Left renal cortex interstitium (tissue), 4 donors: ENCODE measurements around the gene ATP13A2. TPM values are rescaled to one million over a fixed set of nuclear protein-coding genes. Genes with fewer than 3 reads are reported as not detected.
"Not testable (repeated sequence)": the region's sequence is repeated elsewhere in the genome, so short reads cannot be mapped to it uniquely, and the experiment has no call there.

Experiments
- DNase-seq, 4 donors: peaks; one replicate each; pipeline ENCODE4 v3.0.0-alpha.2; 2013; ENCODE audit warnings: low read depth in 4 of 4, low spot score in 2 of 4, missing footprints in 1 of 4
- polyA plus RNA-seq, 4 donors: library from polyadenylated mRNA; unstranded; fragments of 120-200 nt; gene quantifications; one replicate each; pipeline ENCODE4 v1.2.1, GENCODE V29; 2013; ENCODE audit not compliant: insufficient read length in 4 of 4

ATP13A2 gene
- polyA plus RNA-seq, 4 donors, result 21.7 to 45.3 (median 37.0) TPM

- DNase-seq, result no peak
Observed at GRCh38 chr1:16961297-16962133, 50.2 kb downstream of the ATP13A2 start.

DNA sequence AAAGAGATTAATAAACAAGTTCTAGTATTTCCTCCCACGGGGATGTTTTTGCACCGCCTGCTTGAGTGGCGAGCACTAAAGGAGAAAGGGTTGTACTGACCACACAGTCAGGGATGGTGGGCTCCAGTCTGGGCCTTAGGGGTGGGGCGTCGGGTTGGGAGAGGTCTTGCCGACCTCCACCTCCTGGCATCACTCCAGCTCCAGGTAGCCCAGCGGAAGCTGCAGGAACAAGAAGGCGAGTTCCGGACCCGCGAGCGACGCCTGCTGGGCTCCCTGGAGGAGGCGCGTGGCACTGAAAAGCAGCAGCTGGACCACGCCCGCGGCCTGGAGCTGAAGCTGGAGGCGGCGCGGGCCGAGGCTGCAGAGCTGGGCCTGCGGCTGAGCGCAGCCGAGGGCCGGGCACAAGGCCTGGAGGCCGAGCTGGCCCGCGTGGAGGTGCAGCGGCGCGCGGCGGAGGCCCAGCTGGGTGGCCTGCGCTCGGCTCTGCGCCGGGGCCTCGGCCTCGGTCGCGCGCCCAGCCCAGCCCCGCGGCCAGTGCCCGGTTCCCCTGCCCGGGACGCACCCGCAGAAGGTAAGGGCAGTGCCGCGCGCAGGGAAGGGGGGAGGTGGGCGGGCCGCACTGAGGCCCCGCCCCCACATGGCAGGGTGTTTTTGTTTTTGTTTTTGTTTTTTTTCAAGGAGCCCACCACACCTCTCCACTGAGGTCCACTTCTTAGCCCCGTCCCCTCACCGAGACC lies 51.0 kb downstream of the ATP13A2 start:
- DNase-seq, result peak in 2 of 4 donors; percentile 66 to 67

DNA sequence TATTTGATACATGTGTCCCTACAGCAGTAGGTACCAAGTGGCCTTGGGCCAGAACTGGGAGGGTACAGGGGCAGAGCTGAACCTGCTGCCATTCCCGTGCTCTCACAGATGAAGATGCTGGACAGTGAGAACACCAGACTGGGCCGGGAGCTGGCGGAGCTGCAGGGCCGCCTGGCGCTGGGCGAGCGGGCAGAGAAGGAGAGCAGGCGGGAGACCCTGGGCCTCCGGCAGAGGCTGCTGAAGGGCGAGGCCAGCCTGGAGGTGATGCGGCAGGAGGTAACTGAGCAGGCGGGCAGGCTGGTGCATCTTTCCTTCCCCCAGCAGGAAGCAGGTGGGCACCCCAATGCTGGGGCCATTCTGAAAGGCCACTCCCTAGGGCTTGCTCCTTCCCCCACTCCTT lies 53.3 kb downstream of the ATP13A2 start:
- DNase-seq, result no peak

GRCh38 chr1:16957731-16958130 lies 54.0 kb downstream of the ATP13A2 start:
- DNase-seq, result no peak

DNA sequence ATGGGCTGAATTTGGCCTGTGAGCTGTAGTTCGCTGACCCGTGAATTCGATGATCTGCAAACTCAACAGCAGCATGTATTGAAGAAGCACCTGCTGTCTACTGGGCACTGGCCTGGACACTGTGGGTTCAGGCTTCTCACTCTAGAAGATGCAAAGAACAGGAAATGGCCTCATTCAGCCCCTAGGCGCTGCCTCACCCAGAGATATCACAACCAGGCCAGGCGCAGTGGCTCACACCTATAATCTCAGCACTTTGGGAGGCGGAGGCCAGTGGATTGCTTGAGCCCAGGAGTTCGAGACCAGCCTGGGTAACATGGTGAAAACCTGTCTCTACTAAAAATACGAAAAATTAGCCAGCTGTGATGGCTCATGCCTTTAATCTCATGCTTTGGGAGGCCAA lies 55.0 kb downstream of the ATP13A2 start:
- DNase-seq, result no peak

DNA sequence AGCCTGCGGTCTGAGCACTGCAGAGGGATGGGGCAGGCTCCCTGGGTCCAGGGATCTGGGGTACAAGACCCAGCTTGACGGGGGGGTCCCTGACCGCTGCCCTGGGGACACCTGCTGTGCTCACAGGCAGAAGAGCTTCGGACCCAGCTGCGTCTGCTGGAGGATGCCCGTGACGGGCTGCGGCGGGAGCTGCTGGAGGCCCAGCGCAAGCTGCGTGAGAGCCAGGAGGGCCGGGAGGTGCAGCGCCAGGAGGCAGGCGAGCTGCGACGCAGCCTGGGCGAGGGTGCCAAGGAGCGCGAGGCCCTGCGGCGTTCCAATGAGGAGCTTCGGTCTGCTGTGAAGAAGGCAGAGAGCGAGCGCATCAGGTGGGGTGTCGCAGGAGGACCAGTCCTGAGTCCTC lies 56.5 kb downstream of the ATP13A2 start:
- no peak for DNase-seq

DNA sequence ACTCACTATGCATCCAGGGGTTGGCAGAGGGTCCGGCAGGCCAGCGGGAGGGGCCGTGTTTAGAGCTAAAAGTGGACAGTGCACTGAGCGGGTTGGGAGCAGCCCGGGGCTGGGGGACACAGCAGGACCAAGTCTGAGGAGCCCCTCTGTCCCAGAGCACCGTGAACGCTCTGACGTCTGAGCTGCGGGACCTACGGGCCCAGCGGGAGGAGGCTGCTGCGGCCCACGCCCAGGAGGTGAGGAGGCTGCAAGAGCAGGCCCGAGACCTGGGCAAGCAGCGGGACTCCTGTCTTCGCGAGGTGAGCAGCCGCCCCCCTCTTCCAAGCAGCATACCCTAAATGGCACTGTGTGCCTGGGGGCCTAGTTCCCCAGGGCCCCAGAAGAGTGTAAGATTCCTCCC lies 57.1 kb downstream of the ATP13A2 start:
- DNase-seq, result no peak

GRCh38 chr1:16952376-16952775 lies 59.4 kb downstream of the ATP13A2 start:
- not testable (repeated sequence) for DNase-seq

- DNase-seq, result not testable (repeated sequence)
Observed at GRCh38 chr1:16949026-16949425, 62.7 kb downstream of the ATP13A2 start.

- not testable (repeated sequence) for DNase-seq
Observed at GRCh38 chr1:16948282-16948891, 63.3 kb downstream of the ATP13A2 start.

GRCh38 chr1:16946646-16947045 lies 65.1 kb downstream of the ATP13A2 start:
- no peak for DNase-seq

- not testable (repeated sequence) for DNase-seq
Observed at GRCh38 chr1:16946185-16946584, 65.5 kb downstream of the ATP13A2 start.

DNA sequence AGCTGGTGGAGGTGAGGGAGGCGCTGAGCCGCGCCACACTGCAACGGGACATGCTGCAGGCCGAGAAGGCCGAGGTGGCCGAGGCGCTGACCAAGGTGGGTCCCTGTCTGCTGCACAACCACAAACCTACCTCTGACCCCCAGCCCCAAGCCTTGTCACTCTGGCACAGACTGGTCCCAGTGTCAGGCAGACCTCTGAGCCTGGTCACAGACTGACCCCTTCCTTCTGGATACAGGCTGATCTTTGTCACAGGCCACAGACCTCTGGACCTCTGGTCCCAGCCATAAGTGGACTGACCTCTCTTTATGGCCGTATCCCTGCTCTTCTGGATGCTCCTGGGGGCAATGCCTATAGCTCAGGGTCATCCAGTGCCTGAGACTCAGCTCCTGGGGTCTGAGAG lies 66.2 kb downstream of the ATP13A2 start:
- not testable (repeated sequence) for DNase-seq

DNA sequence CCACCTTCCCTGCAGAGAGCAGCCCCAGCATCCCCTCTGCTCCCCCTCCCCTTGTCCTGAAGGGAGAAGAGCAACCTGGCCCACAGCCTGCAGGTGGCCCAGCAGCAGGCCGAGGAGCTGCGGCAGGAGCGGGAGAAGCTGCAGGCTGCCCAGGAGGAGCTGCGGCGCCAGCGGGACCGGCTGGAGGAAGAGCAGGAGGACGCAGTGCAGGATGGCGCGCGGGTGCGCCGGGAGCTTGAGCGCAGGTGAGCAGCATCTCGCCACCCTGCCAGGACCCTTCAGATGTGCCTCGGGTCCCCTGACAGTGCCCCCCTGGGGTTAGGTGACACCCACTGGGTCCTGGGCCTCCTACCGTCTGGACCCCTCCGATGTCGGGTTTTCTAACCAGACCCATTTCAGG lies 67.7 kb downstream of the ATP13A2 start:
- DNase-seq, result no peak

GRCh38 chr1:16939386-16940180 lies 72.1 kb downstream of the ATP13A2 start:
- not testable (repeated sequence) for DNase-seq

GRCh38 chr1:16938351-16939321 lies 73.1 kb downstream of the ATP13A2 start:
- no peak for DNase-seq

GRCh38 chr1:16936580-16936979 lies 75.1 kb downstream of the ATP13A2 start:
- DNase-seq, result not testable (repeated sequence)
